Upper lobe of left lung (tissue), 6 donors: ENCODE measurements around the gene CFAP45. TPM values are rescaled to one million over a fixed set of nuclear protein-coding genes. Genes with fewer than 3 reads are reported as not detected.

Experiments
- ATAC-seq, 2 donors: fragments of 200-7000 bp; cut with Tn5 transposase; one replicate each; pipeline ENCODE4 v1.9.1; 2022; ENCODE audit warnings: mild to moderate bottlenecking in 2 of 2, moderate library complexity in 2 of 2; ENCODE audit not compliant: low FRiP score in 2 of 2
- DNase-seq, 2 donors: peaks; one replicate each; pipeline ENCODE4 v3.0.0-alpha.2; 2019 to 2020
- H3K27ac ChIP-seq, 4 donors: fragments of 200-600 bp; sonication (generic); one replicate each; pipeline ENCODE4 v1.5.1; 2016 to 2019
- H3K27me3 ChIP-seq, 4 donors: fragments of 200-600 bp; sonication (generic); one replicate each; pipeline ENCODE4 v1.5.1; 2017 to 2019
- H3K36me3 ChIP-seq, 4 donors: fragments of 200-600 bp; sonication (generic); one replicate each; pipeline ENCODE4 v1.5.1; 2016 to 2019
- H3K4me1 ChIP-seq, 4 donors: fragments of 200-600 bp; sonication (generic); one replicate each; pipeline ENCODE4 v1.5.1; 2018 to 2019
- H3K4me3 ChIP-seq, 4 donors: fragments of 200-600 bp; sonication (generic); one replicate each; pipeline ENCODE4 v1.5.1; 2017 to 2019; ENCODE audit warnings: mild to moderate bottlenecking in 2 of 4, moderate library complexity in 1 of 4
- H3K9me3 ChIP-seq, 4 donors: fragments of 200-600 bp; sonication (generic); one replicate each; pipeline ENCODE4 v1.5.1; 2018 to 2019
- EP300 ChIP-seq, 4 donors: sonication (generic); formaldehyde crosslinking; IDR thresholded peaks; one replicate each; pipeline ENCODE4 v1.5.1; 2017; ENCODE audit warnings: antibody characterized with exemption in 4 of 4, control low read depth in 2 of 4
- POLR2A ChIP-seq, 4 donors: fragments of 450-650 bp; IDR thresholded peaks; one replicate each; pipeline ENCODE4 v1.5.1; 2016 to 2017; ENCODE audit warnings: antibody characterized with exemption in 4 of 4, mild to moderate bottlenecking in 2 of 4
- POLR2AphosphoS5 ChIP-seq, 2 donors: sonication (generic); formaldehyde crosslinking; IDR thresholded peaks; one replicate each; pipeline ENCODE4 v1.5.1; 2017; ENCODE audit warnings: antibody characterized with exemption in 2 of 2
- WGBS, 2 donors: methylation state at CpG; one replicate each; pipeline ENCODE4 v1.1.5; 2017 to 2018; 5-methylcytosine and 5-hydroxymethylcytosine counted together
- total RNA-seq, 6 donors: library from RNA; depleted of rRNA in 4 of 6; stranded (reverse); fragments of >200 nt in 4 of 6; gene quantifications; one replicate each; pipeline versions ENCODE4 v1.1.0 to v1.2.1, GENCODE V29; 2016 to 2021
- TF ChIP-seq, protein P1 (sequence below), 6 experiments: fragments of 450-650 bp in 4 of 6; fragments of 200-600 bp in 2 of 6; sonication (generic) in 2 of 6; IDR thresholded peaks; one replicate each; pipeline ENCODE4 v1.5.1; 2016 to 2019; ENCODE audit warnings: antibody characterized with exemption in 6 of 6
- donor health status: DM: no; HTN: no; CAD: no; lungs with moderate emphysema.
- donor health status: DM: no; HTN: yes; CAD: no; lungs with severe emphysema.

Gene CFAP45
- total RNA-seq, 6 donors from 2014 or later, result 1.2 to 34.6 (median 9.0) TPM

DNA sequence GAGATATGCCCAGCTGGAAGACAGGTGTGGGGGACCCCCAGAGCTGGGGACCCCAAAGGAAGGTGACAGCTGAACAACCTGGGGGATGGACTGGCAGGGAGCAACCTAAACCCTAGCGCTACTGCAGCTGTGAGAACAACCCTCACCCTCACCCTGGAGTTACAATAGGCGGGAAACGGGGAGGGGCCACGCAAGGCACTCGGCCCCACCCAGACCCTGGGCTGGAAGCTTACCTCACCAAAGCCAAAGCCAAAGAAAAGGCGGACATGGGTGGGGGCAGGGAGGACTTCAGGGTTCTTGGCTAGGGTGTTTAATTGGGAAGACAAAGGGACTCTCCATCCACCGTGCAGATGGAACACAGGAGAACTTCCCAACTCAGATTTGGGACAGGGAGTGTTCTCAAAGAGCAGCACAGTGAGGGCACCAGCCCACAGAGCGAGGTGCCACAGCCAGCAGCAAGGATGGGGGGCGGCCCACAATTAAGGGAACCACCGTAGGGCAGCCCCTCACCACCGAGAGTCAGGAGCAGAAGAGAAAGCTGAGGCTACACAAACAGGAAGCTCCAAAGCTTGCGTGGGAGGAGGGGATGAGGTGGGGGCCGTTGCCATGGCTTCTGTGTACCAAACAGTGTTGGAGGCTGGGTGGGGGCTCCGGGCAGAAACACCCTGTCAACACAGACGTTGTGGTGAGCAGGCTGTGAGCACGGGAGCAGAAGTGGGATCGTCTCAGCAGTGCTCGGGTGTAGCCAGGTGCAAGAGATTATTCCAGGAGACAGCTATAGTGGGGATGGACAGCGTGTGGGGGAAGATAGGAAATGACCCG is 23.4 kb upstream of the CFAP45 start:
- Histone ChIP-seq H3K36me3 (peaks cover 19 to 34% (median 22%) of the 10 kb centered on the region in 4 donors), H3K27ac (peak overlapping the region; percentile 97 to 99 (median 97)), H3K4me1 (peaks cover 53 to 64% (median 58%) of the 10 kb centered on the region in 4 donors), H3K4me3 (peak overlapping the region; percentile 75 to 99 (median 82)), H3K9me3 (no peaks in the 10 kb centered on the region), H3K27me3 (no peaks in the 10 kb centered on the region)
- peak; percentile 88 to 96 for DNase-seq
- WGBS, 2 donors, result 0 to 1% methylated on average over 20 of the region's 20 CpGs
- TF ChIP-seq, protein P1, sequence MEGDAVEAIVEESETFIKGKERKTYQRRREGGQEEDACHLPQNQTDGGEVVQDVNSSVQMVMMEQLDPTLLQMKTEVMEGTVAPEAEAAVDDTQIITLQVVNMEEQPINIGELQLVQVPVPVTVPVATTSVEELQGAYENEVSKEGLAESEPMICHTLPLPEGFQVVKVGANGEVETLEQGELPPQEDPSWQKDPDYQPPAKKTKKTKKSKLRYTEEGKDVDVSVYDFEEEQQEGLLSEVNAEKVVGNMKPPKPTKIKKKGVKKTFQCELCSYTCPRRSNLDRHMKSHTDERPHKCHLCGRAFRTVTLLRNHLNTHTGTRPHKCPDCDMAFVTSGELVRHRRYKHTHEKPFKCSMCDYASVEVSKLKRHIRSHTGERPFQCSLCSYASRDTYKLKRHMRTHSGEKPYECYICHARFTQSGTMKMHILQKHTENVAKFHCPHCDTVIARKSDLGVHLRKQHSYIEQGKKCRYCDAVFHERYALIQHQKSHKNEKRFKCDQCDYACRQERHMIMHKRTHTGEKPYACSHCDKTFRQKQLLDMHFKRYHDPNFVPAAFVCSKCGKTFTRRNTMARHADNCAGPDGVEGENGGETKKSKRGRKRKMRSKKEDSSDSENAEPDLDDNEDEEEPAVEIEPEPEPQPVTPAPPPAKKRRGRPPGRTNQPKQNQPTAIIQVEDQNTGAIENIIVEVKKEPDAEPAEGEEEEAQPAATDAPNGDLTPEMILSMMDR (IDR thresholded peaks at IDR 0.05), result no peak
- TF ChIP-seq POLR2A (IDR thresholded peaks at IDR 0.05), result peak in 3 of 4 donors; percentile 14 to 90 (median 67)
- TF ChIP-seq POLR2AphosphoS5 (IDR thresholded peaks at IDR 0.05), result peak; percentile 61 to 86
- TF ChIP-seq EP300 (IDR thresholded peaks at IDR 0.05), result peak; percentile 4 to 82 (median 57)
- peak; percentile 69 to 85 for ATAC-seq

DNA sequence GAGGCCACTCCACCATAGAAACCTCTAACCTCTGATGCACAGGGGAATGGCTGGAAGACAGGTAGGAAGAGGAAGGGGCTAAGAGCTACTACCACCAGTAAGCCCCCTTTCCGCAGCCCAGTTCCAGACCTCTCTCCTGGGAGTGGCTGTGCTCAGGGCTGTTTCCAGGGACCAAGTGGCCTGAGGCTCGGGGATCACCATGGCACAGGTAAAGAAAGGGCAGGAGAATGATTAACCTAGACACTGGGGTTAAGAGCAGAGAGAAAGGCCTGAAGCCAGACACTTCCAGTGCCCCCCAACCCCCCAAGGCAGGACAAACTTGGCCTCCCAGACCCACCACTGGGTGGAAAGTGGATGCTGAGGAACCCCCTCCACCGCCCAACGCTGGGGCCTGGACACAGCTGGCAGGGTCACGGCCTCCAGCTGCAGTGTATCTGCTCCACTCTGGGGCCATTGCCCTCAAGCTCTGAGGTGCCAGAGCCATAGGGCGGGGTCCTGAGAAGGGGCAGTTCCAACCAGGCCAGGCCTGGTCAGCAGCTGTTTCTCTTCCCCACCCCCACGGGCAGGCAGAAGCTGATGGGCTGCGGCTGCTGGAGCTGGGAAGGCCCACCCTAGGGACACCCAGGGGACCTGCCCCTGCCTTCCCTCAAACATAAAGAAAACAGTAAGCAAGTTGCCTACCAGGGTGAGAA is 22.7 kb upstream of the CFAP45 start:
- WGBS, 2 donors, result 21 to 59% methylated on average over 2 to 8 of the region's 8 CpGs
- Histone ChIP-seq H3K9me3 (no peaks in the 10 kb centered on the region), H3K4me3 (peak overlapping the region; percentile 39 to 99 (median 82)), H3K27me3 (no peaks in the 10 kb centered on the region), H3K27ac (peak overlapping the region; percentile 97 to 99 (median 97)), H3K36me3 (peaks cover 21 to 41% (median 29%) of the 10 kb centered on the region in 4 donors), H3K4me1 (peaks cover 61 to 72% (median 65%) of the 10 kb centered on the region in 4 donors)
- TF ChIP-seq EP300 (IDR thresholded peaks at IDR 0.05) (peak in 2 of 4 donors; percentile 72 to 92), POLR2AphosphoS5 (IDR thresholded peaks at IDR 0.05) (peak; percentile 87 to 95), POLR2A (IDR thresholded peaks at IDR 0.05) (no peak)
- TF ChIP-seq, protein P1 (IDR thresholded peaks at IDR 0.05), result no peak
- DNase-seq, result peak; percentile 75 to 87
- peak; percentile 14 to 32 for ATAC-seq

DNA sequence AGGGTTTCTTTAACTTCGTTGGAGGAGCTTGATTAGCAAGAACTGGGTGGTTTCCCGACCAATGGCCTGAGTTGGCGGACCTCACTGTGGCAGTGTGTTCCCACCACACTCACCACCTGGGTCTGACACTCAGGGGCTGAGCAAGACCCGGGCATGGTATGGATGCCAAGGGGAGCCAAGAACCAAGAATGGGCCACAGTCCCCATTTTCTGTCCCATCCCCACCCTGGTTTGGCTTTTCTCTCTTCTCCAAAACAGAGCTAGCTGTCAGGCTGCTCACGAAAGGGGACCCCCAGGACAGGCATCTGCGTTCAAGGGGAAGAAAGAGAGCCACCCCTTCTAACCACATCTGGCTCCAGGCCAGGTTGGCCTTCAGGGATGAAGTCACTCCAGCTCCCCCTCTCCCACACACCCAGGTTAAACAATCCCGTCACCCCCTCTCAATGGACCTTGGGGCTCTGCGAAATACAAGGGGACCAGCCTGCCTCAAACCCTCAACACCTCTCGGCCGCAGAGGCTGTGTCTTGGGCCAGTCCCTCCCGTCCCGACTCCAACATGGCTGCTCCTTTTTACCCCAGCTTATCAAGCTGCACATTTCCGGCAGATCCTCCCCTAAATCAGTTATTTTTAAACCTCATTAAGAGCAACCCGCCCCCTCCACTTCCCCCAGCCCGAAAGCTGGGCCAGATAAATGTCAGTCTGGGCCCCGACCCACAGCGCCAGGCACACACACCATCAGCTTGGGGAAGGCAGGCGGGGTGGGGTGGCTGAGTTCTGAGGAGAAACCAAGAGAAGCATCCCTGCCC is 21.9 kb upstream of the CFAP45 start:
- Histone ChIP-seq H3K27ac (peak overlapping the region; percentile 97 to 99 (median 97)), H3K27me3 (no peaks in the 10 kb centered on the region), H3K4me1 (peaks cover 67 to 79% (median 72%) of the 10 kb centered on the region in 4 donors), H3K4me3 (peak overlapping the region; percentile 39 to 99 (median 82)), H3K9me3 (no peaks in the 10 kb centered on the region), H3K36me3 (peaks cover 21 to 49% (median 36%) of the 10 kb centered on the region in 4 donors)
- peak in 1 of 2 donors; percentile 31 for DNase-seq
- TF ChIP-seq POLR2A (IDR thresholded peaks at IDR 0.05) (no peak), POLR2AphosphoS5 (IDR thresholded peaks at IDR 0.05) (peak; percentile 23 to 52)
- WGBS, 2 donors, result 26 to 35% methylated on average over 17 to 18 of the region's 18 CpGs
- no peak for ATAC-seq

DNA sequence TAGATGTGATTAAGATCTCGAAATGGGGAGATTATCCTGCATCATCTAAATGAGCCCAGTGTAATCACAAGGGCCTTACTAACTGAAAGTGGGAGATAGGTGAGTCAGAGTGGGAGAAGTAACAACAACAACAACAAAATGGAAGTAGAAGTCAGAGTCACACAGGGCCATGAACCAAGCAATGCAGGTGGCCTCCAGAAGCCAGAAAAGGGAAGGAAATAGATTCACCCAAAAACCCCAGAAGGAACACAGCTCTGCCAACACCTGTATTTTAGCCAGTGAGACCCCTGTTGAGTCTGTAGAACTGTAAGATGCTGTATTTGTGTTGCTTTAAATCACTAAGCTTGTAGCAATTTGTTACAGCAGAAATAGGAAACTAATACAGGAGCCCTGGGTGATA is 21.3 kb upstream of the CFAP45 start:
- Histone ChIP-seq H3K27ac (peak overlapping the region; percentile 97 to 99 (median 97)), H3K4me1 (peaks cover 72 to 83% (median 77%) of the 10 kb centered on the region in 4 donors), H3K4me3 (peak overlapping the region in 2 of 4 donors; percentile 82 to 99), H3K27me3 (no peaks in the 10 kb centered on the region), H3K36me3 (peaks cover 21 to 54% (median 43%) of the 10 kb centered on the region in 4 donors), H3K9me3 (no peaks in the 10 kb centered on the region)
- DNase-seq, result no peak
- no peak for ATAC-seq
- TF ChIP-seq POLR2AphosphoS5 (IDR thresholded peaks at IDR 0.05) (no peak), POLR2A (IDR thresholded peaks at IDR 0.05) (no peak), EP300 (IDR thresholded peaks at IDR 0.05) (no peak)
- TF ChIP-seq, protein P1 (IDR thresholded peaks at IDR 0.05), result no peak
- WGBS, 2 donors, result 47 to 64% methylated on average over 1 of the region's 1 CpG
